ENCODE results near the gene PARD3B.
A peak's percentile ranks its signal among the peaks of the same experiment; 100 is the strongest.

Gene PARD3B

DNA sequence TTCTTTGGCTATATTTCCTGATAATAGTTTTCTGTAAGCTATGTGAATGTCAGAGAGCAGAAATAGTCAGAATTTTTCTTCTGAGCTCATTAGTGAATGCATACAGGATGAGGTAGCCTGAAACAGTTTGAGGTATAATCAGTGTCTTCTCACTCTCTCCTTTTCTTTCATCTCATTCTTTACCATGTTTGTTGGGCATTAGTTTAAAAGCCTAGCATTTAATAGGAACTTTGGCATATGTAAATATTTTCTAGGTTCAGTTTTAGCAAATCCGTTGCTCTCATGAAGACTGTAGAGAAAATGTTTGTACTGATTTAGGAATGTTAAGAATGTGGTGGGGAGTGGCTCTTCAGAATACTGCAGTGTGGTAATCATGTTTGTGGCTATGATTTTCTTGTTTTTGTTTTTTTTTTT is 119.4 kb downstream of the PARD3B start:
- no peak for DNase-seq

DNA sequence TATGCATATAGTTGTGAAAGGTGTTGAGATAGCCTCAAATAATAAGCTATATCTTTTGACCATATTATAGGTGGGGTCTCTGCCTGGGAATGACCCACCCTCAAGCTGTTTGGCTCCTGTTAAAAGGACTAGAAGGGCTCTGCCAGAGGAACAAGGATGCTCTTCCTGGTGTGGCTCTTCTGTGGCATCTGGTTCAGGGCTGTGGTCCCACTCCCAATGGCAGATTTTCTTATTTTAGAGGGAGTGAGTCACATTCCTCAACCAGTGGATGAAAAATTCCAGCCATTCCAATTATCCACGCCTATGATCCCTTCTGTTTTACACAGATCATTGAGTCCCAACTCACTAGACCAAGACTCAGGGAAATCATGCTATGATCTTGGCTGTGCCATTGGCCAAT is 119.9 kb downstream of the PARD3B start:
- no peak for DNase-seq

DNA sequence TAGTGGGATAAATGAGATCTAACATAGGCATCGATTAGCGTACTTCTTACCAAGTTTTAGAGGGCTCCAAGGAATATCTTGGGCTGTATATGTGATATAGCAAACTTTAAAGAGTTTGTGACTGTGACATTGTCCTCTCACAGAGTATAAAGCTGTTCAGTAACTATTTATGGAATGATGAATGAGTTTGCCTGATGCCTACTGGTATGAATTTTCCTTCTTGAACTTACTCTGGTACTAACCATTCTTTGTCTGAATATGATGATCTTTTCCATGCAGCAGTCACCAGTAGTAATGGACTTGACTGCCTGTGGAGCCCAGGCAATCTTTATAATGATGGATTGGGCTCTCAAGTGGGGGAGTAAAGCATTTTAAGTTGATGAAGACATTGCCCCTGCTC is 120.5 kb downstream of the PARD3B start:
- no peak for DNase-seq

- DNase-seq: no peak
These were observed 122.7 kb downstream of the PARD3B start for GRCh38 chr2:204667990-204668389.

GRCh38 chr2:204669382-204669781 is 124.1 kb downstream of the PARD3B start:
- no peak for DNase-seq

DNA sequence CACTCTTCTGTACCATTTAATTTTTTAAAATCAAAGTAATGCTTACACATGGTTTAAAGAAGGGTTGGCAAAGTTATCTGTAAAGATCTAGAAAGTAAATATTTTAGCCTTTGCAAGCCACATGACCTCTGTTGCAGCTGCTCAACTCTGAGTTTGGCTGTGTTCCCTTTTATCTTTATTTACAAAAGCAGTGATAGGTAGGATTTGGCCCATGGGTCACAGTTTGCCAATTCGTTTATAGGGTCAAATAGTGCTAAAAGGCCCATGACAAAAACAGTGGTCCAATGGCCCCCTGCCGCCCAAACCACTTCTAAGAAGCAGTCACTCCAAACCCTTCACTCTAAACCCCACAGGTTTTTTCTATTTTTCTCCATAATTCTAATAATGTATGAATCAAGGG is 124.8 kb downstream of the PARD3B start:
- no peak for DNase-seq

DNA sequence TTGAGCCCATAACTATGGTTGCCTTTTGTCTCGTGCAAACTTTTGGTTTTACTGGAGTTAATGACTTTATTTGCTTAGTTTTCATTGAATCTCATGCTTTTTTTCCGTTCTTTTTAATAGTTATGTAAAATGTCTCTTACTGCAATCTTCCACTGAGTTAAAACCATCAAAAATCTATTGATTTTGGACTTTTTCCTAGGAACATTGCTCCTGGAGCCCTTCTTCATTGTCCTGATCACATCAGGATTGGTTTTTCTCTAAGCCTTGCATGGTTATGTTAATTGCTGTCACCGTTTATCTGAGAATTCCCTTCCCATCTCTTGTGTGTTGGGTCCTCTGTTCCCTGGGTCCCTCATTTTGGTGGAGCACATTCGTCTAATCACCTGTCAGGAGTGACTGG is 125.5 kb downstream of the PARD3B start:
- no peak for DNase-seq

DNA sequence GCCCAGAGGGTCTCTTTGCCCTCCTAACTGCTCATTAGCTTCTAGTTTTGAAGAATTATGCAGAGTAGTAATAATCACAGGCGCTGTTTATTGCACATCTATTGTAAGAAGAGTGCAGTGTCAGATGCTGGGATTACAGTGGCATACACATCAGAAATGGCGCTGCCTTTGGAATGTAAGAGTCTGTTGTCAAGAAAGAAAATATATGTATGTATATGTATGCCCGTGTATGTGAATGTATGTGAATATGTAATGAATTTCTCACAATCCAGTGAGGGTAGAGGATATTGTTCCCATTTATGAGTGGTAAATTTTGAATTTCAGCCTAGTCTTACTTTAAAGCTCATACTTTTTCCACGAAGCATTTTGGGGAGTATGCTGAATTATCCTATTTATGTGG is 127.5 kb downstream of the PARD3B start:
- DNase-seq: no peak

DNA sequence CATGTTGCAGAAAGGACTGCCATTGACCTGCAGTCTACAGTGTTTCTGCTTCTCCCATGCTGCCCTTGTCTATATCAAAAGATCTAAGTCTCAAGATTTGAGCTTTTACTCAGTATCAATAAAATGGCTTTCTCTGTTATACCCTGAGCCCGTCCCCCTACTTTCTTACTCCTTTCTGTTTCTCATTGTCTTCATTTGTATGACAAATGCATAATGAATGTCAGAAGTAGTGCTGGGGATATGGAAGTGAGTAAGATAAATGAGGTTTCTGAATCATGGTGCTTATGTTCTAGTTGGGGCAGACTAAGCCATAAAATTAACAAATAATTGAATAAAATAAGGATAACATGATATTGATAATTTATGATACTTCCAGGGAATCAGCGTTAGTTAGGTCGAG is 128.6 kb downstream of the PARD3B start:
- no peak for DNase-seq

- no peak for DNase-seq
These were observed 132.8 kb downstream of the PARD3B start for GRCh38 chr2:204678031-204678430.

DNA sequence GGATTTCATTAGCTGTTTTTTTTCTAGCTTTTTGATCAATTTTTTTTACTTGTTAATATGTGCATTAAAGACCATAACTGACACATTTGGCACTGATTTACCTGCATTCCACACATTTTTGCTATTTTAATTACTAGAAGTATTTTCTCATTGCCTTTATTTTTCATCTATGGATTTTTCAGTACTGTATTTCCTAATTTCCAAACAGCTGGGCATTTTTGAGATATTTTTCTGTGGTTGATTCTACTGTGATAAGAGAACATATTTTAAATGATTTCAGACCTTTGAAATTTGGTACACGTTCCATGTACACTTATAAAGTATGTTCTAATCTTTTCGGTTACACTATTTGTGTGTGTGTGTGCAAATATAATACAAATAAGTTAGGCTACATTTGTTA is 135.3 kb downstream of the PARD3B start:
- no peak for DNase-seq

DNA sequence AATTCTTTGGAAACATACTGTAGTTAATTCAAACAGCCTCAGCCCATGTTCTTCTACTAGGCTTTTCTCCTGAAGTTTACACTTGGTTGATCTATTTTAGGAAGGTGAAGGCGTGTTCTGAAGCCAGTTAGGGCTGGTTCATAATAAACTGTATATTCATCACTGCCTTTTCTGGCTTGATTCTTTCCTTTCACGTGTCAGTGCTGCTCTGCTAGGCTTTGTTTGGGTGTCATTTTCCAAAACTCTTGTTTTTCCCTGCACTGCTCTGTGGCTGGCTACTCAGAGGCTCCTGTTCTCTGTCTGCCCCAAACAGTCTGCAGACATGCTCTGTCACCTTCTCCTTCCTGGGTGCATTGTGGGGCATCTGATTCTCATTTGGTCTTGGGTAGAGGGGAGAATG is 136.1 kb downstream of the PARD3B start:
- no peak for DNase-seq

GRCh38 chr2:204683384-204683783 is 138.1 kb downstream of the PARD3B start:
- no peak for DNase-seq

DNA sequence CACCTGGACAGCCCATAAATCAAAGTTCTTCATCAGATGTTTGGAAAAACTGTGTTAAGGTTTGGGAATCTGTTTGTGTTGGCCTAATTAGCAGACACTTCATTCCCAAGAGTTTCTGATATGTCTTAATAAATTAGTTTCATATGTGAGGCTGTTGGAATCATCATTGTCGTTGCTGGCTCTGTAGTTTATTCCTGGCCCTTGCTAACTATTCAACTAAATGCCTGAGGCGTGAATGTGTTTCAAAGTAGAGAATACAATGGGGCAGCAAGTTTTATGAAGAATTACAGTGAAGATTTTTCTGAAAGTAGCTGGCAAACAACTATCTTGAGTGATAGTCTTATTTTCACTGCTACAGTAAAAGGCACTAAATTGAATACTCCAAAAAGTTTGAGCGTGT is 141.1 kb downstream of the PARD3B start:
- DNase-seq: no peak

DNA sequence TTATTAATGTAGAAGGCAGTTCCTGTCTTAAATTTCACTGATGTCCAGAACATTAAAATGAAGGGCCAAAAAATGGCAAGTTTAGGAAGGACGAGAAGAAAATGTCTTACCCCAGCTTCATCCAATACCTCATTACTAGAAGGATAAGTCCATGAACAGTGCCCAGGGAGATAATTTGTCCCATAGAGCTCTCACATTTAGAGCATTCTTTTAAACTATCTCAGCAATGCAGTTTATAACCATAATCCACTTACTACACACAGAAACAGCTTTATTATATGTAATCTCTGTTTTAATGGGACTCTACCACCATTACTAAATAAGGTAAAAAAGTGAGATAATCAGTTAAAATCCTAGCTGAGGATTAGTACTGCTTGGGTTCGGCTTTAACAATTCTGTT is 142.5 kb downstream of the PARD3B start:
- DNase-seq: no peak

GRCh38 chr2:204691911-204692510 is 146.7 kb downstream of the PARD3B start:
- peak; percentile 37 for DNase-seq

- DNase-seq: no peak
These were observed 147.5 kb downstream of the PARD3B start for GRCh38 chr2:204692790-204693189.

- DNase-seq: no peak
These were observed 148.0 kb downstream of the PARD3B start for GRCh38 chr2:204693262-204693661.

DNA sequence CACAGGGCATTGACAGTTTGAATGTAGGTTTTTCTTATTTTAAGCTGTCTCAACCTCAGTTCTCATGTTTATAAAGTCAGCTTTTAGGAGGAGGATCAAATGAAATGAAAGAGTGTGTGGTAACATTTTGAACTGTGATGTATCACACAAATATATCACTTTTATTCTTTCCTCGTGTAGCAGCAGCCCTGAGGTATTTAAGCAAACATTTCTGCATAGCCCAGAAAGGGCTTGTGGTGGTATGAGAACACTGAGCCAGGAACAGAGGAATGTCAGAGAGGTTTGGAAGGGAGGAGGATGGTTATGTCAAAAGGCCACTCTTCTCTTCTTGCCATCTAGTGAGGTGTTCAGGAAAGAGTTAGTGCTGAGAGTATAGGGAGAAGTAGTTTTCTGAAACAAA is 150.2 kb downstream of the PARD3B start:
- no peak for DNase-seq

GRCh38 chr2:204696124-204696523 is 150.8 kb downstream of the PARD3B start:
- DNase-seq: no peak

DNA sequence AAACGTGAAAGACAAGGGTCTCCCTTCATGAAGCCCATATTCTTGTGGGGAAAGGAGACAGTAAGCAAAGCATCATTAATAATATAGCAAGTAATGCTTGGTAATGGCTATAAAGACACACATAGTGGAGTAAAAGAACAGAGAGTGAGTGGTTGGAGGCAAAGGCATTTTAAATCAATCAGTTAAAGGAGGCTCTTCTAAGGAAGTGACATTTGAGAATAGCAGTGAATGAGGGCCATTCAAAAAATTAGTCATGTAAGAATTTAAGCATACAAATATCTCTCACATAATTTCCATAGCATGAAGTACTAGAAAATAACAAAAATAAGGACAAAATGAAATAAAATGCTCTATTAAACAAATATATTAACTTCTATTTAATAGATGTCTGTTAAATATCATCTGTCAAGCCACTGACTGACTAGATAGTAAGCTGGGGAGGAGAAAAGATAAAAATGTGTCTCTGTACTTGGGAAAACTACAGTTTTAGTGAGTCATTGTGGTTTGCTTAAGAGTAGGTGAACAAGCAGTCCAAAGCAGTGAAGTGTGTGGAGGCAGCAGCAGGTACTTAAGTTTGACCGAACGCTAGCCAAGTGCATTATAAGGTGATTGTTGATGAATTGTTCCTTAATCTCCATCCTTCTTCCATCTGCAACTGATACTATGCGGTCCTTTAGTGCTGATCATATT is 160.1 kb downstream of the PARD3B start:
- no peak for DNase-seq

GRCh38 chr2:204706939-204707338 is 161.7 kb downstream of the PARD3B start:
- DNase-seq: no peak

DNA sequence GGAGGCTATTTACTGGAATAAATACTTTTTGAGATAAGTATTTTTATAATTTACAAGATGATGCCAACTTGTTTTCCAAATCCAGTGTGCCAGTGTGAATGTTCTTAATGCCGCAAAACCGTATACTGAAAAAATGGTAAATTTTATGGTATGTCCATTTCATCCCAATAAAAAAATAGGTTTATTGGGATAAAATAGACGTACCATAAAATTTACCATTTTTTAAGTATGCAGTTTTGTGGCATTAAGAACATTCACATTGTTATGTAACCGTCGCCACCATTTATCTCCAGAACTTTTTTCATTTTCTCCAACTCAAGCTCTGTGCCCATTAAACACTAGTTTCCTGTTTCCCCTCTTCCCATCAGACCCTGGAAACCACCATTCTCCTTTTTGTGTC is 167.9 kb downstream of the PARD3B start:
- no peak for DNase-seq

DNA sequence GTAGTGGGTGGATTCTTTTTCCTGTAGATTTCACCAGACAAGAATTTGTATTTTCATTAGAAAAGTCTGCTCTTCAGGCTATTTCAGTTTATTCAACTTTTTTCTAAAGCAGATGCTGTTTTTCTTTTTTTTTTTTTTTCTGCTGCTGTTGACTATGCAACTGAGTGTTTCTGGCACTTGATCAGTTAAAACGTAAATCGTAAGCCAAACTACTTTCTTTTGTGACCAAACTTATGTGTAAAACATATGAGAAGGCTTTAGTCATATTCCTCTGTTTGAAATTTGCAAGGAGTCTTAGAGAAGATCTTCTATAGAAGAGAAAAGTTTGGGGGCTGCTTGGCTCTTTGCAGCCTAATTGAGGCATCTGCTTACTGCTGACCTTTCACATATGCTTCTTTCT is 170.1 kb downstream of the PARD3B start:
- no peak for DNase-seq

DNA sequence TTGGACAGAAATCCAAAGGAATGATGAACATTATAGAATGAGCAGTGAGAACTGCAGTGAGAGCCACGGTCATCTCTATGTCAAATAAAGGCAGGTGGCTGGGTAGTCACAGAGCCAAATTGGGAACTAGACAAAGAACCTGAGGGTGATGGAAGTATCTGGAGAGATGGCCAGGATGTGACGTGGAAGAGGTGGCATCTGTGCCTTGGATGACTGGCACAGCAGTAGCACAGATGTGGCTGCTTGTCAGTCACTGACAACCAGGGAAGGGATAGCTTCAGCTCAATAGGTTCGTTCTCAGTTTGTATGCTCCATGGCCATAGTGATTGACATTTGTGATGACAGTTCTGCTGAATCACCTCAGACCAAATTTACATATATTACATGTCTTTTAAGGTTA is 172.3 kb downstream of the PARD3B start:
- DNase-seq: no peak

Measured in DMS 273 treated with DMSO at 0.1 percent for 48 hours (cell line).